Psoas muscle (tissue), 8 donors: ENCODE results near the gene ADIPOR1. TPM values are rescaled to one million over a fixed set of nuclear protein-coding genes. Genes with fewer than 3 reads are reported as not detected.

Experiments
- ATAC-seq, 4 donors: fragments of 200-7000 bp; cut with Tn5 transposase; one replicate each; pipeline ENCODE4 v1.9.1; 2020; ENCODE audit warnings: moderate library complexity in 3 of 4, mild to moderate bottlenecking in 2 of 4
- DNase-seq, 2 donors: peaks; one replicate each; pipeline ENCODE4 v3.0.0-alpha.2; 2020
- H3K27ac ChIP-seq: fragments of 200-600 bp; one replicate; pipeline ENCODE4 v1.8.0; 2022
- H3K27me3 ChIP-seq, 3 donors: fragments of 200-600 bp in 1 of 3; one replicate each; pipeline versions ENCODE4 v1.6.1 to v1.8.0; 2013 to 2022; ENCODE audit warnings: low read length in 2 of 3, mild to moderate bottlenecking in 2 of 3, moderate library complexity in 1 of 3; ENCODE audit not compliant: insufficient read depth in 3 of 3
- H3K36me3 ChIP-seq, 2 donors: fragments of 200-600 bp in 1 of 2; one replicate each; pipeline versions ENCODE4 v1.6.1 to v1.8.0; 2013 to 2022; ENCODE audit warnings: low read depth in 1 of 2, mild to moderate bottlenecking in 1 of 2, moderate library complexity in 1 of 2; ENCODE audit not compliant: insufficient read depth in 1 of 2
- H3K4me1 ChIP-seq: fragments of 200-600 bp; one replicate; pipeline ENCODE4 v1.8.0; 2022
- H3K4me3 ChIP-seq: fragments of 200-600 bp; one replicate; pipeline ENCODE4 v1.8.0; 2022; ENCODE audit warnings: mild to moderate bottlenecking
- H3K9me3 ChIP-seq: fragments of 200-600 bp; one replicate; pipeline ENCODE4 v1.8.0; 2022
- CTCF ChIP-seq: fragments of 200-600 bp; IDR thresholded peaks from one replicate; pipeline ENCODE4 v1.8.0; 2022; ENCODE audit warnings: antibody characterized with exemption
- WGBS, 3 donors: extraction: QIAGEN DNeasy Blood & Tissue Kit; methylation state at CpG; one replicate each; pipeline versions ENCODE4 v1.1.6 to v1.1.7; 2013; 5-methylcytosine and 5-hydroxymethylcytosine counted together
- intact Hi-C, 2 donors: fragments of 100-400 bp; cut with DNase I; formaldehyde crosslinking; loops; one replicate each; pipeline versions ENCODE4 v1.11.0 to v1.14.2; 2022
- polyA plus RNA-seq, 3 donors: library from polyadenylated mRNA; stranded (reverse); fragments of 200-250 nt; gene quantifications; one replicate each; pipeline ENCODE4 v1.2.3, GENCODE V29; 2013
- total RNA-seq, 4 donors: library from RNA; stranded (reverse); fragmentation: NEBNext Ultra II Directional in 2 of 4; extraction: Animal tissue kit (Norgen Biotek cat#: 25700) in 2 of 4; gene quantifications; one replicate each; pipeline versions ENCODE4 v1.2.1 to v1.2.4, GENCODE V29; 2021 to 2023
- donor health status: healthy with polysubstance abuse.
- donor health status: DM: no; HTN: no; CAD: no; lungs with moderate emphysema.
- donor health status: Bipolar disorder and iron deficiency.
- donor health status: healthy.
- donor health status: DM: yes; HTN: yes; CAD: no.
- donor health status: DM: no; HTN: no; CAD: no.
- donor health status: DM: no; HTN: no; CAD: no.
- donor health status: DM: yes; HTN: yes; CAD: no.

ADIPOR1 gene
- total and polyA plus RNA-seq, 7 donors = 64.4 to 127 (median 76.6) TPM

GRCh38 chr1:203001986-203002385 lies 43.9 kb upstream of the ADIPOR1 start:
- intact Hi-C loops = no loop called here
- ATAC-seq (no peak), DNase-seq (no peak)
- WGBS, 3 donors = 81 to 87% (median 83%) methylated on average over 9 of the region's 9 CpGs
- H3K4me3 ChIP-seq = no peak overlapping the region
- no peaks in the 10 kb centered on the region for H3K9me3 ChIP-seq
- H3K4me1 ChIP-seq = no peaks in the 10 kb centered on the region
- no peak for TF ChIP-seq CTCF
- H3K27me3 ChIP-seq = no peaks in the 10 kb centered on the region
- H3K27ac ChIP-seq = no peak overlapping the region
- H3K36me3 ChIP-seq = no peaks in the 10 kb centered on the region

GRCh38 chr1:203000217-203000944 lies 42.3 kb upstream of the ADIPOR1 start:
- Histone ChIP-seq H3K9me3 (no peaks in the 10 kb centered on the region), H3K4me1 (no peaks in the 10 kb centered on the region), H3K27me3 (peaks cover 0 to 3% (median 0%) of the 10 kb centered on the region in 3 donors), H3K27ac (no peak overlapping the region), H3K4me3 (no peak overlapping the region), H3K36me3 (no peaks in the 10 kb centered on the region)
- no peak for TF ChIP-seq CTCF
- WGBS, 3 donors = 81 to 85% (median 83%) methylated on average over 3 of the region's 3 CpGs
- intact Hi-C loops = no loop called here
- ATAC-seq = no peak
- no peak for DNase-seq

GRCh38 chr1:202998836-202999750 lies 41.0 kb upstream of the ADIPOR1 start:
- peaks cover 0 to 3% (median 0%) of the 10 kb centered on the region in 3 donors for H3K27me3 ChIP-seq
- no peak overlapping the region for H3K27ac ChIP-seq
- no peaks in the 10 kb centered on the region for H3K4me1 ChIP-seq
- intact Hi-C loops = loop anchor here (1.0 to 5.0 kb wide), 3 partner anchors 72 to 247 kb away; partner anchors contain the start of gene KLHL12 (in 1 of the 2)
- TF ChIP-seq CTCF = peak; percentile 84
- WGBS, 3 donors = 45 to 51% (median 49%) methylated on average over 14 of the region's 14 CpGs
- H3K4me3 ChIP-seq = peak overlapping the region; percentile 8
- no peaks in the 10 kb centered on the region for H3K36me3 ChIP-seq
- H3K9me3 ChIP-seq = no peaks in the 10 kb centered on the region
- ATAC-seq (peak in 3 of 4 donors; percentile 40 to 72 (median 47)), DNase-seq (no peak)

GRCh38 chr1:202994756-202995155 lies 36.6 kb upstream of the ADIPOR1 start:
- Histone ChIP-seq H3K9me3 (no peaks in the 10 kb centered on the region), H3K4me1 (no peaks in the 10 kb centered on the region), H3K27me3 (peaks cover 0 to 3% (median 0%) of the 10 kb centered on the region in 3 donors), H3K4me3 (no peak overlapping the region), H3K27ac (no peak overlapping the region), H3K36me3 (no peaks in the 10 kb centered on the region)
- WGBS, 3 donors = 52 to 68% (median 67%) methylated on average over 3 of the region's 3 CpGs
- ATAC-seq = no peak
- intact Hi-C loops = loop anchor here in 1 of 2 donors (5.0 kb wide), 1 partner anchor 242 kb away; no protein-coding TSS in a partner anchor
- no peak for TF ChIP-seq CTCF
- no peak for DNase-seq
